IPS-18c (cell line): ENCODE data around the gene LHFPL4.

ENCODE experiments used
- H3K4me3 ChIP-seq: 2 replicates; pipeline ENCODE4 v1.7.0; 2013; ENCODE audit warnings: low read depth, mild to moderate bottlenecking, low read length, moderate library complexity; ENCODE audit not compliant: insufficient read depth
- H3K9me3 ChIP-seq: one replicate; pipeline ENCODE4 v1.6.1; 2013; ENCODE audit warnings: mild to moderate bottlenecking, low read length, moderate library complexity; ENCODE audit not compliant: control insufficient read depth, insufficient read depth

Gene LHFPL4

GRCh38 chr3:9552252-9552999 is 1.2 kb downstream of the LHFPL4 start:
- peak overlapping the region; percentile 71 for H3K4me3 ChIP-seq

GRCh38 chr3:9550999-9551398 is 2.6 kb downstream of the LHFPL4 start:
- Histone ChIP-seq H3K9me3 (no peaks in the 10 kb centered on the region), H3K4me3 (no peak overlapping the region)

More at GRCh38 chr3:9552252-9552999, 1.2 kb downstream of the LHFPL4 start:
- H3K9me3 ChIP-seq = no peaks in the 10 kb centered on the region

GRCh38 chr3:9549600-9549999 is 4.0 kb downstream of the LHFPL4 start:
- H3K4me3 ChIP-seq = no peak overlapping the region
- no peaks in the 10 kb centered on the region for H3K9me3 ChIP-seq

GRCh38 chr3:9548991-9549390 is 4.6 kb downstream of the LHFPL4 start:
- no peak overlapping the region for H3K4me3 ChIP-seq
- H3K9me3 ChIP-seq = no peaks in the 10 kb centered on the region

GRCh38 chr3:9542182-9542581 is 11.4 kb downstream of the LHFPL4 start:
- no peak overlapping the region for H3K4me3 ChIP-seq
- peaks cover 2% of the 10 kb centered on the region for H3K9me3 ChIP-seq

- no peaks in the 10 kb centered on the region for H3K9me3 ChIP-seq
- H3K4me3 ChIP-seq = no peak overlapping the region
Observed at GRCh38 chr3:9536212-9536611, 17.4 kb downstream of the LHFPL4 start.

GRCh38 chr3:9534429-9534828 is 19.2 kb downstream of the LHFPL4 start:
- Histone ChIP-seq H3K9me3 (no peaks in the 10 kb centered on the region), H3K4me3 (no peak overlapping the region)

GRCh38 chr3:9525078-9525477 is 28.5 kb downstream of the LHFPL4 start:
- H3K9me3 ChIP-seq = no peaks in the 10 kb centered on the region
- H3K4me3 ChIP-seq = no peak overlapping the region

GRCh38 chr3:9514956-9515355 is 38.7 kb downstream of the LHFPL4 start:
- Histone ChIP-seq H3K4me3 (no peak overlapping the region), H3K9me3 (no peaks in the 10 kb centered on the region)

- Histone ChIP-seq H3K9me3 (no peaks in the 10 kb centered on the region), H3K4me3 (no peak overlapping the region)
Observed at GRCh38 chr3:9514306-9514705, 39.3 kb downstream of the LHFPL4 start.

- no peaks in the 10 kb centered on the region for H3K9me3 ChIP-seq
Observed at GRCh38 chr3:9512456-9513045, 41.1 kb downstream of the LHFPL4 start.

GRCh38 chr3:9508781-9509180 is 44.8 kb downstream of the LHFPL4 start:
- Histone ChIP-seq H3K9me3 (no peaks in the 10 kb centered on the region), H3K4me3 (no peak overlapping the region)

More at GRCh38 chr3:9512456-9513045, 41.1 kb downstream of the LHFPL4 start:
- H3K4me3 ChIP-seq = no peak overlapping the region

- no peak overlapping the region for H3K4me3 ChIP-seq
- H3K9me3 ChIP-seq = no peaks in the 10 kb centered on the region
Observed at GRCh38 chr3:9507586-9508578, 45.7 kb downstream of the LHFPL4 start.

- Histone ChIP-seq H3K4me3 (no peak overlapping the region), H3K9me3 (peaks cover 2% of the 10 kb centered on the region)
Observed at GRCh38 chr3:9503283-9503682, 50.3 kb downstream of the LHFPL4 start.

- H3K4me3 ChIP-seq = no peak overlapping the region
- H3K9me3 ChIP-seq = peaks cover 2% of the 10 kb centered on the region
Observed at GRCh38 chr3:9501226-9501625, 52.4 kb downstream of the LHFPL4 start.

GRCh38 chr3:9500108-9501050 is 53.2 kb downstream of the LHFPL4 start:
- Histone ChIP-seq H3K4me3 (peak overlapping the region; percentile 75), H3K9me3 (peaks cover 2% of the 10 kb centered on the region)
